ENCODE data around the gene RAPGEF1. TPM values are rescaled to one million over a fixed set of nuclear protein-coding genes. Genes with fewer than 3 reads are reported as not detected.

RAPGEF1 gene
- total and polyA plus RNA-seq, 2 experiments from 2014 or later = 9.9 to 82.8 TPM

- TF ChIP-seq CTCF (conservative IDR thresholded peaks at IDR 0.05; ENCODE audit: low read depth in 2 of 2) = no peak
Measured at GRCh38 chr9:131743501-131743900, 3.6 kb upstream of the RAPGEF1 start (continued).

- Histone ChIP-seq H3K4me1 (ENCODE audit: insufficient read depth) (peaks cover 7% of the 10 kb centered on the region), H3K9me2 (ENCODE audit: insufficient read depth) (no peaks in the 10 kb centered on the region), H4K20me1 (replicated peaks; ENCODE audit: insufficient read depth) (no peaks in the 10 kb centered on the region), H3K27me3 (ENCODE audit: insufficient read depth) (no peaks in the 10 kb centered on the region), H3K79me2 (replicated peaks; ENCODE audit: insufficient read depth) (peaks cover 12% of the 10 kb centered on the region), H3K4me2 (no peak overlapping the region), H3F3A (replicated peaks; ENCODE audit: low read depth) (no peaks in the 10 kb centered on the region), H3K27ac (ENCODE audit: low read depth) (no peak overlapping the region), H3K4me3 (no peak overlapping the region), H3K36me3 (ENCODE audit: insufficient read depth) (no peaks in the 10 kb centered on the region), H2AFZ (no peak overlapping the region)
- no peak for ATAC-seq
- H3K4me1 Mint-ChIP-seq = peaks cover 5% of the 10 kb centered on the region; the same call in 2 of the 3 replicates
- no peak overlapping the region for H3K4me3 Mint-ChIP-seq
- H3K27ac Mint-ChIP-seq = no peak overlapping the region
- H3K27me3 Mint-ChIP-seq (ENCODE audit: insufficient read depth, low read depth, poor library complexity) = peaks cover 14% of the 10 kb centered on the region
- H3K36me3 Mint-ChIP-seq (ENCODE audit: low read depth) = peaks cover 4% of the 10 kb centered on the region; the same call in 2 of the 3 replicates
- no peak for DNase-seq (ENCODE audit: low spot score)
- H3K9me3 Mint-ChIP-seq = peaks cover 5% of the 10 kb centered on the region; the same call in 2 of the 3 replicates
- no peak for TF ChIP-seq EZH2phosphoT487 (IDR thresholded peaks at IDR 0.05; ENCODE audit: unreplicated experiment)
- no peak for TF ChIP-seq ZNF462 (CRISPR knock-in tag; IDR thresholded peaks at IDR 0.05)
- TF ChIP-seq JUNB (IDR thresholded peaks at IDR 0.05; ENCODE audit: unreplicated experiment) = no peak
- no peak for TF ChIP-seq CTCF (conservative IDR thresholded peaks at IDR 0.05; ENCODE audit: low read depth in 2 of 2)
- TF ChIP-seq POLR2AphosphoS5 (IDR thresholded peaks at IDR 0.05; ENCODE audit: low read depth) = no peak
- no peak for TF ChIP-seq CREB1 (CRISPR knock-in tag; IDR thresholded peaks at IDR 0.05; ENCODE audit: low read depth)
- no peak for TF ChIP-seq REST (IDR thresholded peaks at IDR 0.05; ENCODE audit: unreplicated experiment)
- TF ChIP-seq NANOG (IDR thresholded peaks at IDR 0.05; ENCODE audit: borderline replicate concordance) = no peak
- no peak for TF ChIP-seq ZNF114 (CRISPR knock-in tag; IDR thresholded peaks at IDR 0.05)
- TF ChIP-seq ETS1 (IDR thresholded peaks at IDR 0.05) = no peak
Measured at GRCh38 chr9:131743096-131743495, 3.2 kb upstream of the RAPGEF1 start.
